Astrocyte of the cerebellum (primary cell): Measurements from ENCODE around the gene FAM234B.
A peak's percentile ranks its signal among the peaks of the same experiment; 100 is the strongest.

Source experiments
- DNase-seq: peaks from one replicate; pipeline ENCODE4 v3.0.0-alpha.2; 2011; ENCODE audit warnings: low read depth
- H3K4me3 ChIP-seq: 2 replicates; pipeline ENCODE4 v1.5.1; 2011; ENCODE audit warnings: mild to moderate bottlenecking, low read depth, low read length, moderate library complexity
- CTCF ChIP-seq: IDR thresholded peaks from 2 replicates; pipeline ENCODE4 v1.5.1; 2012; ENCODE audit warnings: low read length, low read depth, moderate library complexity, mild to moderate bottlenecking; ENCODE audit errors: missing control alignments
- in situ Hi-C: cut with HindIII; loops from 2 replicates; pipeline ENCODE4 v1.10.0; 2017; ENCODE audit warnings: low sequenced_read_pairs

FAM234B gene

GRCh38 chr12:13099844-13100604, 55.8 kb downstream of the FAM234B start:
- in situ Hi-C loops: no loop called here
- DNase-seq: no peak
- TF ChIP-seq CTCF: no peak
- no peak overlapping the region for H3K4me3 ChIP-seq

GRCh38 chr12:13100605-13100881, 56.4 kb downstream of the FAM234B start:
- no peak for TF ChIP-seq CTCF
- no peak for DNase-seq
- peak overlapping the region; percentile 40 for H3K4me3 ChIP-seq
- in situ Hi-C loops: no loop called here

GRCh38 chr12:13100882-13101769, 56.9 kb downstream of the FAM234B start:
- TF ChIP-seq CTCF: no peak
- peak overlapping the region; percentile 40 for H3K4me3 ChIP-seq
- peak; percentile 49 for DNase-seq
- in situ Hi-C loops: no loop called here

- no peak overlapping the region for H3K4me3 ChIP-seq
- in situ Hi-C loops: no loop called here
Observed at GRCh38 chr12:13101821-13102375, 57.7 kb downstream of the FAM234B start.

GRCh38 chr12:13102461-13103195, 58.4 kb downstream of the FAM234B start:
- in situ Hi-C loops: no loop called here

More at GRCh38 chr12:13101821-13102375, 57.7 kb downstream of the FAM234B start:
- DNase-seq: no peak
- TF ChIP-seq CTCF: no peak

More at GRCh38 chr12:13102461-13103195, 58.4 kb downstream of the FAM234B start:
- no peak overlapping the region for H3K4me3 ChIP-seq
- TF ChIP-seq CTCF: no peak
- no peak for DNase-seq
